Loucy (cell line): ENCODE data around the gene MRPL52.
"Not testable (repeated sequence)": the region's sequence is repeated elsewhere in the genome, so short reads cannot be mapped to it uniquely, and the experiment has no call there.

ENCODE experiments used
- CTCF ChIP-seq: fragments of 200-600 bp; sonication (generic); conservative IDR thresholded peaks from 2 replicates; pipeline ENCODE4 v1.5.1; 2014; ENCODE audit warnings: mild to moderate bottlenecking, antibody characterized with exemption, low read length
- EZH2phosphoT487 ChIP-seq: fragments of 200-600 bp; IDR thresholded peaks from 2 replicates; pipeline ENCODE4 v1.6.1; 2018; ENCODE audit warnings: antibody characterized with exemption, mild to moderate bottlenecking, moderate library complexity, borderline replicate concordance

- not testable (repeated sequence) for TF ChIP-seq CTCF, EZH2phosphoT487
Observed at GRCh38 chr14:22829076-22829660, 519 bp upstream of the MRPL52 start.
